Measurements from ENCODE around the gene SPTBN2. TPM values are rescaled to one million over a fixed set of nuclear protein-coding genes. Genes with fewer than 3 reads are reported as not detected.
A peak's percentile ranks its signal among the peaks of the same experiment; 100 is the strongest.

The SPTBN2 gene
- total RNA-seq, 1 donor from 2014 or later = 0.73 TPM

- peaks cover 16% of the 10 kb centered on the region for H3K4me1 Mint-ChIP-seq (ENCODE audit: low read depth)
- intact Hi-C loops (cut with micrococcal nuclease) = no loop called here
- peaks cover 9% of the 10 kb centered on the region for H3K36me3 Mint-ChIP-seq (ENCODE audit: low read depth)
- no peak overlapping the region for H3K4me3 Mint-ChIP-seq (ENCODE audit: low read depth)
- H3K27me3 Mint-ChIP-seq (ENCODE audit: low read depth) = no peaks in the 10 kb centered on the region
- no peaks in the 10 kb centered on the region for H3K9me3 Mint-ChIP-seq
- DNase-seq (ENCODE audit: low spot score) = no peak
- H3K27ac Mint-ChIP-seq = no peak overlapping the region
Observed at GRCh38 chr11:66680966-66681645, 47.9 kb downstream of the SPTBN2 start.

- peak within 1 kb of the TSS; percentile 92 for H3K4me3 Mint-ChIP-seq (ENCODE audit: low read depth)
- peak within 1 kb of the TSS; percentile 97 for H3K27ac Mint-ChIP-seq
- H3K9me3 Mint-ChIP-seq = no peaks in the 10 kb centered on the region
- peaks cover 30% of the 10 kb centered on the region for H3K4me1 Mint-ChIP-seq (ENCODE audit: low read depth)
- intact Hi-C loops (cut with micrococcal nuclease) = loop anchor here (1.0 to 5.0 kb wide), 5 partner anchors 39 to 269 kb away; partner anchors contain the start of genes RBM4 and RCE1
- H3K36me3 Mint-ChIP-seq (ENCODE audit: low read depth) = peaks cover 15% of the 10 kb centered on the region
- DNase-seq (ENCODE audit: low spot score) = peak; percentile 92
- no peaks in the 10 kb centered on the region for H3K27me3 Mint-ChIP-seq (ENCODE audit: low read depth)
Observed at GRCh38 chr11:66677599-66678375, 51.2 kb downstream of the SPTBN2 start, which contains the start of gene RBM4B. RBM4B (minus strand) TSS chr11:66677887; CDS start chr11:66677079, 808 bp downstream.

GRCh38 chr11:66676931-66677598, 52.0 kb downstream of the SPTBN2 start:
- intact Hi-C loops (cut with micrococcal nuclease) = loop anchor here (2.0 to 5.0 kb wide), 3 partner anchors 38 to 165 kb away; partner anchors contain the start of genes RBM4 and RCE1
- no peak for DNase-seq (ENCODE audit: low spot score)
- Mint-ChIP-seq H3K9me3 (no peaks in the 10 kb centered on the region), H3K4me1 (ENCODE audit: low read depth) (peaks cover 30% of the 10 kb centered on the region), H3K36me3 (ENCODE audit: low read depth) (peaks cover 15% of the 10 kb centered on the region), H3K27me3 (ENCODE audit: low read depth) (no peaks in the 10 kb centered on the region), H3K27ac (peak overlapping the region; percentile 97), H3K4me3 (ENCODE audit: low read depth) (peak overlapping the region; percentile 92)

GRCh38 chr11:66676282-66676919, 52.6 kb downstream of the SPTBN2 start:
- intact Hi-C loops (cut with micrococcal nuclease) = loop anchor here (2.0 to 5.0 kb wide), 3 partner anchors 38 to 166 kb away; partner anchors contain the start of genes RBM4 and RCE1
- Mint-ChIP-seq H3K4me1 (ENCODE audit: low read depth) (peaks cover 30% of the 10 kb centered on the region), H3K27me3 (ENCODE audit: low read depth) (no peaks in the 10 kb centered on the region), H3K36me3 (ENCODE audit: low read depth) (peaks cover 15% of the 10 kb centered on the region), H3K27ac (peak overlapping the region; percentile 97), H3K4me3 (ENCODE audit: low read depth) (peak overlapping the region; percentile 92), H3K9me3 (no peaks in the 10 kb centered on the region)
- DNase-seq (ENCODE audit: low spot score) = no peak

- DNase-seq (ENCODE audit: low spot score) = no peak
- Mint-ChIP-seq H3K27ac (no peak overlapping the region), H3K4me1 (ENCODE audit: low read depth) (peaks cover 30% of the 10 kb centered on the region), H3K36me3 (ENCODE audit: low read depth) (peaks cover 23% of the 10 kb centered on the region), H3K4me3 (ENCODE audit: low read depth) (no peak overlapping the region), H3K27me3 (ENCODE audit: low read depth) (no peaks in the 10 kb centered on the region), H3K9me3 (no peaks in the 10 kb centered on the region)
- intact Hi-C loops (cut with micrococcal nuclease) = loop anchor here (5.0 kb wide), 1 partner anchor 167 kb away; the partner anchor contains the start of gene RCE1
Observed at GRCh38 chr11:66674964-66675602, 53.9 kb downstream of the SPTBN2 start.

GRCh38 chr11:66670816-66671215, 58.2 kb downstream of the SPTBN2 start:
- Mint-ChIP-seq H3K27ac (no peak overlapping the region), H3K36me3 (ENCODE audit: low read depth) (peaks cover 47% of the 10 kb centered on the region)

GRCh38 chr11:66665369-66665768, 63.6 kb downstream of the SPTBN2 start:
- DNase-seq (ENCODE audit: low spot score) = no peak
- Mint-ChIP-seq H3K36me3 (ENCODE audit: low read depth) (peaks cover 68% of the 10 kb centered on the region), H3K4me1 (ENCODE audit: low read depth) (peaks cover 5% of the 10 kb centered on the region), H3K27me3 (ENCODE audit: low read depth) (no peaks in the 10 kb centered on the region), H3K9me3 (no peaks in the 10 kb centered on the region), H3K4me3 (ENCODE audit: low read depth) (no peak overlapping the region), H3K27ac (no peak overlapping the region)
- intact Hi-C loops (cut with micrococcal nuclease) = no loop called here

More at GRCh38 chr11:66670816-66671215, 58.2 kb downstream of the SPTBN2 start:
- no peaks in the 10 kb centered on the region for H3K27me3 Mint-ChIP-seq (ENCODE audit: low read depth)
- H3K4me3 Mint-ChIP-seq (ENCODE audit: low read depth) = no peak overlapping the region
- DNase-seq (ENCODE audit: low spot score) = no peak
- intact Hi-C loops (cut with micrococcal nuclease) = no loop called here
- peaks cover 15% of the 10 kb centered on the region for H3K4me1 Mint-ChIP-seq (ENCODE audit: low read depth)
- no peaks in the 10 kb centered on the region for H3K9me3 Mint-ChIP-seq

GRCh38 chr11:66663741-66664296, 65.2 kb downstream of the SPTBN2 start:
- Mint-ChIP-seq H3K27ac (no peak overlapping the region), H3K4me1 (ENCODE audit: low read depth) (no peaks in the 10 kb centered on the region), H3K4me3 (ENCODE audit: low read depth) (no peak overlapping the region), H3K36me3 (ENCODE audit: low read depth) (peaks cover 62% of the 10 kb centered on the region), H3K9me3 (no peaks in the 10 kb centered on the region), H3K27me3 (ENCODE audit: low read depth) (no peaks in the 10 kb centered on the region)
- DNase-seq (ENCODE audit: low spot score) = no peak
- intact Hi-C loops (cut with micrococcal nuclease) = no loop called here

GRCh38 chr11:66659763-66660162, 69.3 kb downstream of the SPTBN2 start:
- Mint-ChIP-seq H3K27ac (peak overlapping the region; percentile 2), H3K27me3 (ENCODE audit: low read depth) (no peaks in the 10 kb centered on the region), H3K4me3 (ENCODE audit: low read depth) (no peak overlapping the region), H3K36me3 (ENCODE audit: low read depth) (peaks cover 38% of the 10 kb centered on the region), H3K4me1 (ENCODE audit: low read depth) (no peaks in the 10 kb centered on the region), H3K9me3 (no peaks in the 10 kb centered on the region)
- DNase-seq (ENCODE audit: low spot score) = no peak
- intact Hi-C loops (cut with micrococcal nuclease) = no loop called here

- intact Hi-C loops (cut with micrococcal nuclease) = no loop called here
- peaks cover 54% of the 10 kb centered on the region for H3K36me3 Mint-ChIP-seq (ENCODE audit: low read depth)
- no peak overlapping the region for H3K4me3 Mint-ChIP-seq (ENCODE audit: low read depth)
- H3K27ac Mint-ChIP-seq = no peak overlapping the region
- H3K9me3 Mint-ChIP-seq = no peaks in the 10 kb centered on the region
- H3K27me3 Mint-ChIP-seq (ENCODE audit: low read depth) = no peaks in the 10 kb centered on the region
- peaks cover 10% of the 10 kb centered on the region for H3K4me1 Mint-ChIP-seq (ENCODE audit: low read depth)
- no peak for DNase-seq (ENCODE audit: low spot score)
Observed at GRCh38 chr11:66653123-66653522, 75.9 kb downstream of the SPTBN2 start.

GRCh38 chr11:66652651-66653050, 76.4 kb downstream of the SPTBN2 start:
- no peak for DNase-seq (ENCODE audit: low spot score)
- Mint-ChIP-seq H3K27ac (no peak overlapping the region), H3K27me3 (ENCODE audit: low read depth) (no peaks in the 10 kb centered on the region), H3K9me3 (no peaks in the 10 kb centered on the region), H3K4me1 (ENCODE audit: low read depth) (peaks cover 10% of the 10 kb centered on the region), H3K4me3 (ENCODE audit: low read depth) (no peak overlapping the region), H3K36me3 (ENCODE audit: low read depth) (peaks cover 56% of the 10 kb centered on the region)
- intact Hi-C loops (cut with micrococcal nuclease) = no loop called here

All from activated T-helper 2 cell treated with anti-CD3 and anti-CD28 coated beads, Interferon-gamma antibody, Interleukin-2, Interleukin-4, amounts not matched to agents 10 μg/mL and 5 μg/mL and 100 μg/mL, durations not matched to agents 14 hours and 24 hours and 36 hours (primary cell).